GM13976 (cell line): ENCODE results near the gene PTPN20.

Experiments used
- DNase-seq: peaks from one replicate; pipeline ENCODE4 v3.0.0; 2012; ENCODE audit warnings: low spot score
- CTCF ChIP-seq: IDR thresholded peaks from 2 replicates; pipeline ENCODE4 v1.5.1; 2012; ENCODE audit warnings: borderline replicate concordance, mild to moderate bottlenecking; ENCODE audit not compliant: insufficient read depth; ENCODE audit errors: extremely low read depth, missing control alignments, control extremely low read depth
- in situ Hi-C: fragments of 300-500 bp; cut with MboI; formaldehyde crosslinking; loops from one replicate; pipeline ENCODE4 v1.12.0; 2022; ENCODE audit warnings: low sequenced_read_pairs, mixed read lengths, inconsistent platforms; ENCODE audit not compliant: unreplicated experiment

The PTPN20 gene

DNA sequence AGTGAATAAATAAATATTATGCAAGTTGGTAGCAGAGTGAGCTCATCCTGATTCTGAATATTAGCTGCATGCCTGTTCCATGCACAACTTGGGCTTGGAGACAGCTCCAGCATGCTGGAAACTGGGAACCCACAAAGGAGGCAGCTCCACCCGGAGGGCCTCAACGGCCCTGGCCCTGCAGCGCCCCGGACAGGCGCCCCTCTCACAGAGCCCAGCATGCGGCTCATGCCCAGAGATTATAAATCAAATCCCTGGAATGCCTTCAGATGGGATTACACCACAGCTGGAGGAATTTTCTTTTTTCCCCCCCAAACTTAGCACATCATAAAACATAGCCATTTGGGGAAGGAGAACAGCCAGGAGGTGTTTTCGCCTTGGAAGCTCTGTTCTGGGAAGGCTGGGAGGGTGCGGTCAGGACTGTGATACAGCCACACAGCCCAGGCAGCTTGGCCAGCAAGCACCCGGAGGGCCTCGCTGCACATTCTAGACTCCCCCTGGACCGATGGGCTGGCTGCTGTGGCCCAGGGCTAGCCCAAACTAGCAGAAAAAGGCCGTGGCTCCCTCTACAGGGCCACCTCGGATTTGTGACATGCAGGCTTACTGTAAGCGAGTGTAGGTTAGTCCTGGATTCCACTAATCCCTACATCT, 102.4 kb downstream of the PTPN20 start:
- no peak for TF ChIP-seq CTCF
- no peak for DNase-seq
- in situ Hi-C loops: no loop called here

GRCh38 chr10:47015404-47015803, 104.2 kb downstream of the PTPN20 start:
- no peak for DNase-seq
- in situ Hi-C loops: no loop called here
- TF ChIP-seq CTCF: no peak

- no peak for DNase-seq
- TF ChIP-seq CTCF: no peak
- in situ Hi-C loops: no loop called here
Observed at GRCh38 chr10:47016564-47016963, 105.3 kb downstream of the PTPN20 start.

GRCh38 chr10:47018026-47018735, 107.0 kb downstream of the PTPN20 start:
- no peak for TF ChIP-seq CTCF
- in situ Hi-C loops: no loop called here
- DNase-seq: no peak

DNA sequence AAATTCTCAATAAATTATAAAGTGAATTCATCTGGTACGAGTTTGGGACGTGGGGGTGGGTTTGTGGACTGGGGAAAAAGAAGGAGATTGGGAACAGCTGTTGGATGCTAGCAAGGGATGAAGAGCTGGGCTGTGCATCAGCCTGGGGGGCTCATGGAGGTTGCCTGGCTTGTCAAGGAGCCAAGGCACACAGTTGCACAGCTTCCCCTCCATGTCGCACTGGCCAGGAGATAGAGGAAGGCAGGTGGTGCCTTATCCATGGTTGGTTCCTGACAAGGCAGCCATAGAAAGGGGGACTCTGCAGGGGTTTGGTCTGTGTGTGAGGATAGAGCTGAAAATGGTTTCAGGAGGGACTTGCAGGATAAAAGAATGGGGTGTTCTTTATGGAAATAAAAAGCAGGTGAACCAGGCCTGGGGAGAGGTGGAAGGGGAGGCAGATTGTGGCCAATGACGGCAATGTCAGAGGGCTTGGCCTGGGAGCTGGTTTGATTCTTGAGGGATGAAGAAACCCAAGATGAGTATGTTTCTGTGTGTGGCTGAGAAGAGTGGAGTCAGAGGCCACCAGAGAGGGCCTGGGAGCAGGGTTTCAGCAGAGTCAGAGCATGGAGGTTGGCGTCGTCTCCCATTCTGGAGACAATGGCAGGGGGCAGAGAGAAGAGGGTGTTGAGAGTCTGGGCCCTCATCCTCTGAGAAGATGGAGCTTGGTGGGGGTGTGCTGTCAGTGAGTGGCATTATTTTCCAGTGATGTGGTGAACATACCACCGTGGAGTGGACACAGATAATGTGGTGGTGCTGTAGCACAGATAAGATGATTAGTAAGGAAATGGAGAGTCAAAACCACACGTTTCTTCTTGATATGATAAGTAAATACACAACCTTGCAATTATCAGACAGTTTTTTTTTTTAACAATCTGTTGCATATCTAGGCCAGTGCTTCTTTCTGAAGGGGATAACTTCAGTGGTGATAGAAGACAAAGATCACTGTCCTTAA, 108.2 kb downstream of the PTPN20 start:
- in situ Hi-C loops: no loop called here
- no peak for TF ChIP-seq CTCF
- DNase-seq: no peak

DNA sequence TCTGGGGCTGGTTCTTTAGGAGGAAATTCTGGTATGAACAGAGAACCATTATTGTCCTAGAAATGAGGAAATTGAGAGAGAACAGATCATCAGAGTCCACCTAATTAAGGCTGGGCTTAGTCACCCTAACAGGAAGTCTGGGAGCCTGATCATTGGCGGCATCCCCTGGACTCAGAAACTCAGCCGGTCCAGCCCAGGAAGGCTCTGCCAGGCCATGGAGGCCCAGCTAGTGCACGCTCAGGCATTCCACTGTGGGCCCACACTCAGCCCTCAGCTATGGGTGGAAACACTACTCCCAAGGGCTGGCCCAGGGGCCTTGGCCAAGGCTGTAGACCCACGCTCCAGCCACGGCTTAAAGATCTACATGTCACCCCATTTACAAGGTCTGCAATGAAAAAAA, 109.2 kb downstream of the PTPN20 start:
- TF ChIP-seq CTCF: no peak
- in situ Hi-C loops: no loop called here

More for the DNA sequence above, 109.2 kb downstream of the PTPN20 start:
- DNase-seq: no peak
